GM04503 (cell line): ENCODE data around the gene AP5S1.

ENCODE experiments used
- DNase-seq: peaks from one replicate; pipeline ENCODE4 v3.0.0-alpha.2; 2012; ENCODE audit warnings: low read depth

Gene AP5S1

DNA sequence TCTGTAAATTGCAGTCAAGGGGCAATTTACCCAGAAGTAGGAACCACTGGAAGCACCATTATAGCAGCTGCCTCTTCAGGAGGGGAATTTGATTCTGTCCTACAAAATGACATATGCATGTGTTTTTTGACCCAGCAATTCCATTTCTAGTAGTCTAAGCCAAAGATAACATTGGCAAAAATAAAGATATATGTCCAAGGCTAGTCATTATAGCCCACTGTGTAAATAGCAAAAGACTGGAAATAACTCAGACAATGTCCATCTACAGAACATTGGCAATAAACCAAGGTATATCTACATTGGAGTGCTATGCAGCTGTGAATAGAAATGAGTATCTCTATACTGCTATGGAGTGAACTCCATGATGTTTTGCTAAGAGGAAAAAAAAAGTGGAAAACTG, 56.3 kb downstream of the AP5S1 start:
- no peak for DNase-seq
